Measurements from ENCODE around the gene ADSS1.

Gene ADSS1

GRCh38 chr14:104784218-104784568 is 60.2 kb downstream of the ADSS1 start:
- no peak for DNase-seq (ENCODE audit: low spot score)

GRCh38 chr14:104784846-104785707 is 61.0 kb downstream of the ADSS1 start:
- no peak for DNase-seq (ENCODE audit: low spot score)

- no peak for DNase-seq (ENCODE audit: low spot score)
Observed at GRCh38 chr14:104785708-104786080, 61.7 kb downstream of the ADSS1 start.

- no peak for DNase-seq (ENCODE audit: low spot score)
Observed at GRCh38 chr14:104786091-104786586, 62.1 kb downstream of the ADSS1 start.

- no peak for DNase-seq (ENCODE audit: low spot score)
Observed at GRCh38 chr14:104786726-104787675, 63.0 kb downstream of the ADSS1 start.

GRCh38 chr14:104787736-104788135 is 63.7 kb downstream of the ADSS1 start:
- no peak for DNase-seq (ENCODE audit: low spot score)

- no peak for DNase-seq (ENCODE audit: low spot score)
Observed at GRCh38 chr14:104788161-104788818, 64.3 kb downstream of the ADSS1 start.

GRCh38 chr14:104788873-104789663 is 65.0 kb downstream of the ADSS1 start:
- DNase-seq (ENCODE audit: low spot score) = no peak

- no peak for DNase-seq (ENCODE audit: low spot score)
Observed at GRCh38 chr14:104789752-104790743, 66.0 kb downstream of the ADSS1 start.

- no peak for DNase-seq (ENCODE audit: low spot score)
Observed at GRCh38 chr14:104791425-104791824, 67.4 kb downstream of the ADSS1 start.

GRCh38 chr14:104792101-104792884 is 68.3 kb downstream of the ADSS1 start:
- no peak for DNase-seq (ENCODE audit: low spot score)

- DNase-seq (ENCODE audit: low spot score) = no peak
Observed at GRCh38 chr14:104792945-104793702, 69.1 kb downstream of the ADSS1 start.

GRCh38 chr14:104793703-104793959 is 69.6 kb downstream of the ADSS1 start:
- DNase-seq (ENCODE audit: low spot score) = no peak

GRCh38 chr14:104794099-104794498 is 70.1 kb downstream of the ADSS1 start:
- no peak for DNase-seq (ENCODE audit: low spot score)

GRCh38 chr14:104794631-104794992 is 70.6 kb downstream of the ADSS1 start:
- DNase-seq (ENCODE audit: low spot score) = no peak

GRCh38 chr14:104794993-104795780 is 71.2 kb downstream of the ADSS1 start, which contains the start of gene AKT1:
Gene AKT1, minus strand, starts transcription at chr14:104795748. Its CDS starts 3,105 bp downstream, at chr14:104792643.
- no peak for DNase-seq (ENCODE audit: low spot score)

- no peak for DNase-seq (ENCODE audit: low spot score)
Observed at GRCh38 chr14:104795781-104796686, 72.0 kb downstream of the ADSS1 start.

All from cerebellar cortex (tissue), 1 donor.